ENCODE measurements around the gene IQSEC1.

Gene IQSEC1

GRCh38 chr3:13016083-13016720 is 57.0 kb downstream of the IQSEC1 start:
- DNase-seq (ENCODE audit: low read depth): peak; percentile 31

GRCh38 chr3:13015286-13016082 is 57.7 kb downstream of the IQSEC1 start:
- peak; percentile 22 for DNase-seq (ENCODE audit: low read depth)

GRCh38 chr3:13014755-13015285 is 58.4 kb downstream of the IQSEC1 start:
- no peak for DNase-seq (ENCODE audit: low read depth)

- peak; percentile 47 for DNase-seq (ENCODE audit: low read depth)
Observed at GRCh38 chr3:13013994-13014754, 59.1 kb downstream of the IQSEC1 start.

GRCh38 chr3:13013566-13013965 is 59.7 kb downstream of the IQSEC1 start:
- DNase-seq (ENCODE audit: low read depth): no peak

GRCh38 chr3:13013151-13013561 is 60.1 kb downstream of the IQSEC1 start:
- no peak for DNase-seq (ENCODE audit: low read depth)

GRCh38 chr3:13012221-13012691 is 61.0 kb downstream of the IQSEC1 start:
- no peak for DNase-seq (ENCODE audit: low read depth)

- DNase-seq (ENCODE audit: low read depth): peak; percentile 81
Observed at GRCh38 chr3:13011573-13012220, 61.5 kb downstream of the IQSEC1 start.

GRCh38 chr3:13010780-13011572 is 62.3 kb downstream of the IQSEC1 start:
- no peak for DNase-seq (ENCODE audit: low read depth)

- no peak for DNase-seq (ENCODE audit: low read depth)
Observed at GRCh38 chr3:13009946-13010315, 63.3 kb downstream of the IQSEC1 start.

- DNase-seq (ENCODE audit: low read depth): no peak
Observed at GRCh38 chr3:13009132-13009945, 63.9 kb downstream of the IQSEC1 start.

- DNase-seq (ENCODE audit: low read depth): no peak
Observed at GRCh38 chr3:13008155-13008995, 64.9 kb downstream of the IQSEC1 start.

GRCh38 chr3:13007251-13007941 is 65.8 kb downstream of the IQSEC1 start:
- no peak for DNase-seq (ENCODE audit: low read depth)

- DNase-seq (ENCODE audit: low read depth): no peak
Observed at GRCh38 chr3:13006216-13006990, 66.8 kb downstream of the IQSEC1 start.

GRCh38 chr3:13005301-13005700 is 67.9 kb downstream of the IQSEC1 start:
- DNase-seq (ENCODE audit: low read depth): no peak

- DNase-seq (ENCODE audit: low read depth): no peak
Observed at GRCh38 chr3:13004376-13004775, 68.9 kb downstream of the IQSEC1 start.

GRCh38 chr3:13003608-13004007 is 69.6 kb downstream of the IQSEC1 start:
- no peak for DNase-seq (ENCODE audit: low read depth)

Data from stimulated activated CD4-positive, alpha-beta T cell treated with anti-CD3 and anti-CD28 coated beads, Interleukin-2, amount 100 ng/mL, for 4 hours (primary cell).